Measurements from ENCODE around the gene PTPRN2. TPM values are rescaled to one million over a fixed set of nuclear protein-coding genes. Genes with fewer than 3 reads are reported as not detected.

PTPRN2 gene
- polyA plus RNA-seq, 1 donor = 5.7 TPM

- no peak for DNase-seq
Measured at GRCh38 chr7:158603773-158604755, 16.4 kb upstream of the PTPRN2 start.

- DNase-seq = no peak
Measured at GRCh38 chr7:158602905-158603772, 15.5 kb upstream of the PTPRN2 start.

DNA sequence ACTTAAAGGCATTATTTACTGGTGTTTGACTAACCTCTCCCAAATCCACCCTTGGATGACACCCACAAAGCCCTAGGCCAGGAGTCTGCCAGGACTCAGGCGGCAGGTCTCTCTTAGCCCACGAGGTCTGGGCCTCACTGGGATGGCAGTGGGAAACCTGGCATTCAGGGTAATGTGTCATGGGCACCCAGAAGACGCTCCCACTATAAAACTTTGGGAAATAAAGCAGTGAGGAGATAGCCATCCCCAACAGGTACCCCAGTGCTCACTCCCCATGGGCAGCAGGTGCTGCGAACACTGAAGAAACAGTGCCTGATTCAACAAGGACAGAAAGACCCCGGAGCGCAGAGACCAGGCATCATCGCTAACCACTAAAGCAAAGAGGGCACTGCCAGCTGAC lies 14.4 kb upstream of the PTPRN2 start:
- no peak for DNase-seq

DNA sequence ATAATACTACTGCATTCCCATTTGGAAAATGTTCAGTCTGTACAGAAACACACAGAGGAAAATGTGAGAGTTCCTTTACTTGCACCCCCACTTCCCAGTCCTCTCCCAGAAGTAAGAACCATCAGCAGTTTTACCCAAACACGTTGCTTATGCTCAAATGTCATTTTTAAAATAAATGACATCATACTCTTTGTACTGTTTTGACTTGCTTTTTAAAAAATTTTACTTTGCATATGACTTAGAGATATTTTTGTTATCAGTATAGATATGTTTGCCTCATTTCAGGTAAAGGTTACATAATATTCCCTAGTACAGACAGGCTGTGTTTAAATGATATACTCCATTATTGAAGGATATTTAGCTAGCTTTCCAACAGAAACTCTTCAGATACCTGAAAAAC lies 13.5 kb upstream of the PTPRN2 start:
- DNase-seq = no peak

- DNase-seq = no peak
Measured at GRCh38 chr7:158596745-158597144, 9.1 kb upstream of the PTPRN2 start.

GRCh38 chr7:158596309-158596708 lies 8.7 kb upstream of the PTPRN2 start:
- DNase-seq = no peak

GRCh38 chr7:158595068-158595467 lies 7.4 kb upstream of the PTPRN2 start:
- DNase-seq = no peak

DNA sequence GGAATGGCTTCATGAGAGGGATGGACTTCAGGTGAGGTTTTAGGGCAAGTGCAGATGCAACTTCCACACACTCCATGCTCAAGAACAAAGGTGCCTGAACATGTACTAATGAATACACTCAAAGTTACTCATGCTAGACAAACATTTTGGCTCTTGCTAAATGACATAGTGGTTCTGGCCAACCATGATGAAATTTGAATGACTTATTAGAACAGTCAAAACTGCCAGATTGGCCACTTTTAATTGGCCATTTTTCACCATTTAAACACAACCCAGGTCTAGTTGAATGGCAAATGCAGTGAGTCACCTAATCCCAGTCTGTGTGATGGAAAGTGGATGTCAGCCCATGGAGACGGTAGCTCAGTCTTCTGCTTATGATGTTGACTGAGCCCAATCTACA lies 4.9 kb upstream of the PTPRN2 start:
- DNase-seq = no peak

DNA sequence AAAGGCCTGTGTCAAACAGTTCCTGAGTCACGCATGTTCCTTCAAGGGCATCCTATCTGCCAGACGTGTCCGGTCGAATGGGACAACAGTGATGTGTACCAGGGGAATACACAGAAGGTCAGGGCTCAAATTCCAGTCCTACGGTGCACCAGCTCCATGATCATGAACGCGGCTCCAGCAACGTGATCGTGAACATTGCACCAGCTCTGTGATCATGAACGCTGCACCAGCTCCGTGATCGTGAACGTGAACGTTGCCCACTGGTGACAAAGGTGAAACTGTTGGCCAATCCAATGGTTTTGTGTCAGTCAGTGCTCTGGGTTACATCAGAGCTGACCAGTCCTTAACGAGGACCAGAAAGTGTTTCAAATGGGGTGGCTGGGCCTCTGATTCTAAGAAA lies 4.3 kb upstream of the PTPRN2 start:
- no peak for DNase-seq

DNA sequence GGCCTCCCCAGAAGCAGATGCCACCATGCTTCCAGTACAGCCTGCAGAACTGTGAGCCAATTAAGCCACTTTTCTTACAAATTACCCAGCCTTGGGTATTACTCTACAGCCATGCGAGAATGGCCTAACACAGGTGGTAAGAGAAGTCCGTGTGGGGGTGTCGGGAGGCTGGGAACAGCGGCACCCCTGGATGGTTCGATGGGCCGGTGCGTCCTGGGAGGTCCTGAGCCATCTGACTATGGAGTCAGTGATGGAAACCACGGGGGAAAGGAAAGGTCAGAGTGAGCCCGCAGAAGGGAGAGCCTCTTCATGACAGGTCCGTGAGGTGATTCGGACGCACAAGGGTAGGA lies 2.5 kb upstream of the PTPRN2 start:
- no peak for DNase-seq

DNA sequence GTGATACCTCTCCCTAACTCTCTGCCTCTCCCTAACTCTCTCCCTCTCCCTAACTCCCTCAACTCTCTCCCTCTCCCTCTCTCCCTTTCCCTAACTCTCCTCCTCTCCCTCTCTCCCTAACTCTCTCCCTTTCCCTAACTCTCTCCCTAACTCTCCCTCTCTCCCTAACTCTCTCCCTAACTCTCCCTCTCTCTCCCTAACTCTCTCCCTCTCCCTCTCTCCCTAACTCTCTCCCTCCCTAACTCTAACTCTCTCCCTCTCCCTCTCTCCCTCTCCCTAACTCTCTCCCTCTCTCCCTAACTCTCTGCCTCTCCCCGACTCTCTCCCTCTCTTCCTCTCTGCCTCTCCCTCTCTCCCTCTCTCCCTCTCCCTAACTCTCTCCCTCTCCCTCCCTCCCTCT lies 2.0 kb upstream of the PTPRN2 start:
- no peak for DNase-seq

DNA sequence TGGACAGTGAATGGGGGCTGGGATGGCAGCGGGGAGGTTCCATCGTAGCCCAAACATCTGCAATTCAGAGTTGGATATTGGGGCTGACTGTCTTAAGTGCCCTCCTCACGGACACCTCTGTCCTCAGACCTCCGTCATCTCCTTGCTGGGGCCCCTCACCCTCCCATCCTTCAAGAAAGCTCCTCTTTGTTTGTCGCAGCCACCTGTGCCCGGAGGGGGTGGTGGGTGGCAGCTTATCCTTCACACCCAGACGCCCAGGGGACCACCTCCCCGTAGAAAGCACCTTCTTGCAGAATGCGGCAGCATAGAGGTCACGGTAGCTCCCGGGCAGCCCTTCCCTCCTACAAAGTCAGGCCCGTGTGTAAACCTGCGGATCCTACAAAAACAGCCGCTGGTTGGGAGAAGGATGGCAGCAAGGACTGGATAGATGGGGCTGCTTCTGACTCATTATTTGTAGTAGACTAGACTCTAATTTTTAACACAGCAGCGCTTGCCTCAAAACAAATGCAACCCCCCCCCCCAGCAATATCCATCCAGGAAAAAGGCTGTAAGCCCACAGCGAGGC lies 1.3 kb upstream of the PTPRN2 start:
- DNase-seq = no peak

DNA sequence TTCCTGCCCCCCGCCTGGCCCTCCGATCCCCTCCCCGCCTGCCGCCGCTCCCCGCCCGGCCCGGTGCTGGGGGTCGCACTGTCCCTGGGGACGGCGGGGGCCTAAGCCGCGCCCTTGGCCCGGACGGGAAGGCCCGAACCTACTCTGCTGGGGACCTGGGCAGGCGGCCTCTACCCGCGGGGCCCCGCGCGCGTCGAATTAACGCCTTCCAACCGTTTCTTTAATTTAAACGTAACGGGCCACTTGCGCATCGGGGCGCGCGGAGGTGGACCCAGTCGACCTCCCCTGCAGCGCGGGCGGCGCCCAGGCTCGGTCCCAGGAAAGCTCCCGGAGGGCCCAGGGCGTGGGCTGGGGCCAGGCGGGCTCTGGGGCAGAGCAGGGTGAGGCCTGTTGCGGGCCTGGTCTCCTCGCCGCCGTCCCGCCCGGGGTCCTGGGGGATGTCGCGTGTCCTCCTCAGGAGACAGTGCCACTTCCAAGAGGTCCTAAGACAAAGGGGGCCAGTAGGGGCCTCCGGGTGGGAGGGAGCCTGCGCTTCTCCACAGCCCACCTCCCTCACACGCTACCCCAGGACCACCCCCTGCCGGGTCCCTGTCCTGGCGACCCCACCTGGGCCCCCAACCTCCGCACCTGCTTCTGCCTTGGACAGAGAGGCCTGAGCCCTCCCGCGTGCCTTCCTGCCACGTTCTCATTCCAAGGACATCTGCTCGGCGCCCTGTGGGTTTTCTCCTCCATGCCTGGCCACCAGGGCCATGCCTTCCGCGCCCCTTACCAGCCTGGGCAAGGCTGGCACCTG lies 658 bp upstream of the PTPRN2 start:
- DNase-seq = no peak

- DNase-seq = no peak
Measured at GRCh38 chr7:158586499-158587161, 993 bp downstream of the PTPRN2 start.

DNA sequence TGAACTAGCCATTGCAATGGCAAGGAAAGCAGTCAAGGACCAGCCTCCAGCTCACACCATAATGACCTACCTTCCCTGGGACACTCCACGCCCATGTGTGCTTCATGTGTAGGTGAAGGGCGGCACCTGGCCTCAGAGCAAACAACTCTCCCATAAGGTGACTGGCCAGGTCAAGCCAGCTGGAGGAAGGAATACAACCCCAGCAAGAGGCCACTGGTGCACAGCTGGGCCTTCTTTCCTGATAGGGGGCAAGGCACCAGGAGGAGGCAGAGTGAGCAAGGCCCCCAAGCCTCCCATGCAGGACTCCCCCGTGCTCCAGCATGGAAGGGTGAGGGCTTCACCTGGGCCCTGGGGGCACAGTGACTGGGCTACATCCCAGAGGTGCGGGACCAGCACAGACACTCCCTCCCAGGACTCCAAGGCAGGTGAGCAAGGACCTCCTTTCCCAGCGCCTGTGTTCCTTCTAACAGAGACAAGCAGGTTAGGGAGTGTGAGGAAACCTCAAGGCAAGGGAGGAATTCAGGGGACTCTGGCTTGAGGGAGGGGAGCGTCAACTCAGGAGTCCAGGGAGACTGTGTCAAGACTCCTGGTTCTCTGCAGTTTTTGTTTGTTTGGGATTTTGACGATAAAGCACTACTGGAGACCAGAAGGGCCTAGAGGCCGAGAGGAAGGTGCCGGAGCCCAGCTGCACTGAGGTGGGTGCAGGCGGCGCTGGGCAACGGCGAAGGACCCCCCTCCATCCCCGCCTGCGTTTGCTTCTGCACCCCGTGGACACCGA lies 1.7 kb downstream of the PTPRN2 start:
- no peak for DNase-seq

GRCh38 chr7:158584407-158584806 lies 3.2 kb downstream of the PTPRN2 start:
- DNase-seq = no peak

DNA sequence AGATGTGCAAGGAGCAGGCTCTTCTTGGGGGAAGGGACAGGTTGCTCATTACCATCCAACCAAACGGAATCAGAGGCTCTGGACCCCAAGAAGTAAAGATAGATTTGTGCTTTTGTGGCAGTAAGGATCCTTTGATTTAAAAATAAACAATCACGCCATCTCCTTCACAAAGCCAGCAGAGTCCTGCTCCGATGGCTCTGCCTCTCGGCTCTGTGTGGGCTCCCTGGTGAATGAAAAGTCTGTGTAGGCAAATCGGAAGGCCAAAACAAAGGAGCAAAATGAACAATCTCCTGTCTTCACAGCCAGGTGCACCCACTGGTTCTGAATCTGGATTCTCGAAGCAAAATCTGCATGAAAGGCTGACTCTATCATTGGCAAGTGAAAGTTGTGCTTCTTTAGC lies 3.8 kb downstream of the PTPRN2 start:
- DNase-seq = no peak

DNA sequence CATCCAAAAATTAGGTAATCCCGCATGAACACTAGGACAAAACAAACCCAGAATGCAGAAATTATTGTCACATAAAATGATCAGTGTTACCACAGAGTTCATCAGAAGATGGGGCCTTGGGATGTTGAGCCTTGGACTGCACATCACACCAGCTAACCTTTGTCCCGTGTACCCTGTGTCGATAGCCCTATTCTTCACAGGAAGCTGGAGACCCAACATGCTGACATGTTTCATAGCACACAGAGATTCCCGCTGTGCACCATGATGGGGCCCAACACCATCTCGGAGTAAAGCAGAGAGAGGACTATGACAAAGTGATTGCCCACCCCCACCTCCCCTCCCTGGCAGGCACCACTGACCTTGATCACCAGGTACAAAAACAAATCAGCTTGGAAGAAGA lies 4.5 kb downstream of the PTPRN2 start:
- DNase-seq = no peak

GRCh38 chr7:158582089-158582456 lies 5.5 kb downstream of the PTPRN2 start:
- DNase-seq = no peak

- DNase-seq = no peak
Measured at GRCh38 chr7:158581440-158582088, 6.1 kb downstream of the PTPRN2 start.

Data from left kidney (tissue), 2 donors.